Stomach (tissue), 4 donors: ENCODE measurements around the gene TPO.

Source experiments
- CTCF ChIP-seq, 7 experiments: fragments of 450-650 bp in 4 of 7; fragments of 200-600 bp in 3 of 7; sonication (generic) in 3 of 7; IDR thresholded peaks; one replicate each; pipeline ENCODE4 v1.5.1; 2016 to 2019; ENCODE audit warnings: antibody characterized with exemption in 7 of 7, control low read depth in 2 of 7, mild to moderate bottlenecking in 1 of 7
- EP300 ChIP-seq: sonication (generic); formaldehyde crosslinking; IDR thresholded peaks from one replicate; pipeline ENCODE4 v1.6.1; 2017; ENCODE audit warnings: antibody characterized with exemption
- POLR2A ChIP-seq, 4 donors: fragments of 450-650 bp; IDR thresholded peaks; one replicate each; pipeline ENCODE4 v1.6.1; 2016; ENCODE audit warnings: antibody characterized with exemption in 4 of 4, control low read depth in 2 of 4, mild to moderate bottlenecking in 1 of 4, moderate library complexity in 1 of 4
- POLR2AphosphoS5 ChIP-seq, 3 donors: sonication (generic); formaldehyde crosslinking; IDR thresholded peaks; one replicate each; pipeline ENCODE4 v1.6.1; 2016; ENCODE audit warnings: antibody characterized with exemption in 3 of 3

DNA sequence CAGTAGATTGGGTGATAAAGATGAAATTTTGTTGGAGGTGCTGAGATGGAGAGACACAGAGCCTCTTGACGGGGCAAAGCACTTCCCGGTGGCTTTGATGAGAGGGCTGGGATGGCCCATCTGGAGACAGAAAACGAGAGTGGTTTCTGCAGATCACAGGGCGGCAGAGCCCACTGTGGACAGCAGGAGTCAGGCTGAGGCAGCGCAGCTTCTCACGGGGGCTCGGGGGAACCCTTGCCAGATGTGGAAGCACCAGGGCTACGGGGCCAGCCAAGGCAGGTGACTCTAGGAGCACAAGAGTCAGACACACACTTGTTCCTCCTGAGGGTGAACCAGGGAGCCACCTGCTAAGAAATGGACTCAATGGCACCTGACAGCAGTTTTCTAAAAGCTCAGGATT lies 78.5 kb downstream of the TPO start:
- TF ChIP-seq CTCF (IDR thresholded peaks at IDR 0.05) (no peak), POLR2A (IDR thresholded peaks at IDR 0.05) (no peak), EP300 (no peak), POLR2AphosphoS5 (IDR thresholded peaks at IDR 0.05) (no peak)
